H1 (cell line): ENCODE measurements around the gene KRTAP9-1. TPM values are rescaled to one million over a fixed set of nuclear protein-coding genes. Genes with fewer than 3 reads are reported as not detected.

ENCODE experiments used
- CTCF ChIA-PET: fragments of 300-600 bp; sonication (Branson Sonifier 250); formaldehyde crosslinking; loops from one replicate; lab custom pipeline; 2021; ENCODE audit not compliant: partially characterized antibody; lab: Charles Lee
- POLR2A ChIA-PET: fragments of 300-600 bp; sonication (Branson Sonifier 250); formaldehyde crosslinking; loops from one replicate; lab custom pipeline; 2021; ENCODE audit warnings: inconsistent platforms; ENCODE audit not compliant: partially characterized antibody; lab: Charles Lee
- DNase-seq, 2 experiments: peaks; one replicate each; pipeline versions ENCODE4 v3.0.0 to v3.0.0-alpha.2; 2010 to 2022; ENCODE audit warnings: low spot score in 2 of 2, low read depth in 1 of 2, mixed read lengths in 1 of 2
- FAIRE-seq: peaks from 2 replicates; lab custom pipeline; 2011; peaks lifted over from hg19 to GRCh38; lab: Jason Lieb, UNC
- H2AFZ ChIP-seq: 2 replicates; pipeline ENCODE4 v1.8.1; 2012; ENCODE audit warnings: low read length, inconsistent platforms
- H2AK5ac ChIP-seq: 2 replicates; pipeline ENCODE4 v1.6.1; 2013; ENCODE audit warnings: low read depth, low read length
- H2BK120ac ChIP-seq: replicated peaks from 2 replicates; pipeline ENCODE3; 2013; ENCODE audit warnings: low read depth, low read length, inconsistent platforms
- H2BK12ac ChIP-seq: 2 replicates; pipeline ENCODE4 v1.6.1; 2013; ENCODE audit warnings: low read depth, low read length
- H2BK15ac ChIP-seq: 2 replicates; pipeline ENCODE4 v1.6.1; 2013; ENCODE audit warnings: low read length
- H2BK20ac ChIP-seq: 2 replicates; pipeline ENCODE4 v1.6.1; 2013; ENCODE audit warnings: low read length
- H2BK5ac ChIP-seq: 2 replicates; pipeline ENCODE4 v1.6.1; 2013; ENCODE audit warnings: low read depth, low read length
- H3K14ac ChIP-seq: 2 replicates; pipeline ENCODE4 v1.6.1; 2013; ENCODE audit warnings: inconsistent platforms; ENCODE audit not compliant: insufficient read length
- H3K18ac ChIP-seq: 2 replicates; pipeline ENCODE4 v1.6.1; 2013; ENCODE audit warnings: low read length; ENCODE audit errors: extremely low read depth
- H3K23ac ChIP-seq: 2 replicates; pipeline ENCODE4 v1.6.1; 2013; ENCODE audit warnings: inconsistent platforms; ENCODE audit not compliant: insufficient read length
- H3K23me2 ChIP-seq: 2 replicates; pipeline ENCODE4 v1.6.1; 2013; ENCODE audit warnings: low read depth, low read length
- H3K27ac ChIP-seq: 2 replicates; pipeline ENCODE4 v1.6.1; 2011; ENCODE audit warnings: low read depth, low read length, inconsistent platforms
- H3K27me3 ChIP-seq, 4 experiments: replicated peaks in 1 of 4; 1 replicate in 1 of 4; 2 replicates in 3 of 4; pipeline versions ENCODE4 v1.6.1 to v1.8.1; 2011 to 2013; ENCODE audit warnings: low read length in 3 of 4, mild to moderate bottlenecking in 3 of 4, inconsistent platforms in 2 of 4, mixed read lengths in 2 of 4, moderate library complexity in 1 of 4; ENCODE audit not compliant: control insufficient read depth in 3 of 4, insufficient read depth in 3 of 4; ENCODE audit errors: extremely low read depth in 1 of 4
- H3K36me3 ChIP-seq, 4 experiments: 2 replicates each; pipeline versions ENCODE4 v1.6.1 to v1.8.1; 2011 to 2013; ENCODE audit warnings: mild to moderate bottlenecking in 4 of 4, low read length in 3 of 4, moderate library complexity in 2 of 4, control low read depth in 1 of 4, inconsistent platforms in 1 of 4; ENCODE audit not compliant: insufficient read depth in 4 of 4, control insufficient read depth in 2 of 4
- H3K4ac ChIP-seq: replicated peaks from 2 replicates; pipeline ENCODE3; 2013; ENCODE audit warnings: low read length, low read depth, mixed read lengths, inconsistent platforms; ENCODE audit not compliant: insufficient read length
- H3K4me1 ChIP-seq, 4 experiments: replicated peaks in 1 of 4; 1 replicate in 1 of 4; 2 replicates in 3 of 4; pipeline versions ENCODE4 v1.6.1 to v1.8.1; 2011 to 2013; ENCODE audit warnings: low read length in 3 of 4, inconsistent platforms in 2 of 4, mixed read lengths in 1 of 4; ENCODE audit not compliant: insufficient read depth in 4 of 4, control insufficient read depth in 3 of 4
- H3K4me2 ChIP-seq, 2 experiments: 2 replicates each; pipeline versions ENCODE4 v1.6.1 to v1.8.1; 2011 to 2013; ENCODE audit warnings: low read depth in 2 of 2, low read length in 2 of 2, control low read depth in 1 of 2, inconsistent platforms in 1 of 2, mild to moderate bottlenecking in 1 of 2; ENCODE audit not compliant: insufficient read depth in 1 of 2
- H3K4me3 ChIP-seq, 4 experiments: fragments of 200-600, 300-600 bp in 1 of 4; sonication (generic), shearing (Covaris generic), sonication (Bioruptor Twin) in 1 of 4; 2 replicates each; pipeline versions ENCODE4 v1.5.1 to v1.8.1; 2011 to 2016; ENCODE audit warnings: low read length in 4 of 4, low read depth in 3 of 4, control low read depth in 2 of 4, inconsistent platforms in 2 of 4, mild to moderate bottlenecking in 2 of 4, mixed read lengths in 1 of 4, moderate library complexity in 1 of 4; ENCODE audit not compliant: insufficient read depth in 2 of 4; ENCODE audit errors: extremely low read depth in 1 of 4
- H3K56ac ChIP-seq: replicated peaks from 2 replicates; pipeline ENCODE3; 2013; ENCODE audit warnings: low read depth, mild to moderate bottlenecking, mixed read lengths, low read length, inconsistent platforms; ENCODE audit not compliant: insufficient read length
- H3K79me1 ChIP-seq: 2 replicates; pipeline ENCODE4 v1.6.1; 2013; ENCODE audit warnings: low read depth, low read length, control low read depth
- H3K79me2 ChIP-seq, 2 experiments: 2 replicates each; pipeline versions ENCODE4 v1.6.1 to v1.8.1; 2012 to 2013; ENCODE audit warnings: low read length in 2 of 2, mild to moderate bottlenecking in 2 of 2, inconsistent platforms in 1 of 2; ENCODE audit not compliant: insufficient read depth in 2 of 2, control insufficient read depth in 1 of 2
- H3K9ac ChIP-seq, 4 experiments: replicated peaks in 1 of 4; 1 replicate in 1 of 4; 2 replicates in 3 of 4; pipeline versions ENCODE4 v1.6.1 to v1.8.1; 2011 to 2013; ENCODE audit warnings: low read depth in 3 of 4, low read length in 3 of 4, control low read depth in 2 of 4, mild to moderate bottlenecking in 2 of 4, moderate library complexity in 2 of 4, inconsistent platforms in 1 of 4; ENCODE audit errors: extremely low read depth in 1 of 4
- H3K9me3 ChIP-seq, 2 experiments: 2 replicates each; pipeline versions ENCODE4 v1.6.1 to v1.8.1; 2012 to 2013; ENCODE audit warnings: mild to moderate bottlenecking in 2 of 2, moderate library complexity in 2 of 2, control low read depth in 1 of 2, inconsistent platforms in 1 of 2, low read depth in 1 of 2, low read length in 1 of 2, mixed read lengths in 1 of 2; ENCODE audit not compliant: insufficient read depth in 2 of 2
- H4K20me1 ChIP-seq, 2 experiments: replicated peaks in 1 of 2; 2 replicates each; pipeline versions ENCODE3 to v1.8.1; 2011 to 2013; ENCODE audit warnings: inconsistent platforms in 2 of 2, low read length in 2 of 2, mild to moderate bottlenecking in 1 of 2; ENCODE audit not compliant: insufficient read depth in 2 of 2, control insufficient read depth in 1 of 2
- H4K5ac ChIP-seq: 2 replicates; pipeline ENCODE4 v1.6.1; 2013; ENCODE audit warnings: low read length, low read depth, mixed read lengths, inconsistent platforms; ENCODE audit not compliant: insufficient read length
- H4K8ac ChIP-seq: 2 replicates; pipeline ENCODE4 v1.8.0; 2013; ENCODE audit warnings: mild to moderate bottlenecking, moderate library complexity, low read length, inconsistent platforms; ENCODE audit not compliant: insufficient read depth; ENCODE audit errors: extremely low read depth
- H4K91ac ChIP-seq: replicated peaks from 2 replicates; pipeline ENCODE3; 2013; ENCODE audit warnings: low read length, mixed read lengths, inconsistent platforms; ENCODE audit not compliant: insufficient read length
- BRCA1 ChIP-seq: IDR thresholded peaks from 2 replicates; pipeline ENCODE4 v1.6.1; 2012; ENCODE audit warnings: low read depth, low read length, improper control_type of control experiment
- CEBPB ChIP-seq: IDR thresholded peaks from 2 replicates; pipeline ENCODE4 v1.6.1; 2012; ENCODE audit warnings: low read depth, low read length
- JUN ChIP-seq: IDR thresholded peaks from 2 replicates; pipeline ENCODE4 v1.6.1; 2011; ENCODE audit warnings: low read depth, mild to moderate bottlenecking, improper control_type of control experiment, low read length
- MAFK ChIP-seq: IDR thresholded peaks from 2 replicates; pipeline ENCODE4 v1.6.1; 2012; ENCODE audit warnings: low read depth, mild to moderate bottlenecking, improper control_type of control experiment, low read length
- ZNF274 ChIP-seq: IDR thresholded peaks from 2 replicates; pipeline ENCODE4 v1.7.0; 2012; ENCODE audit warnings: low read length, borderline replicate concordance; ENCODE audit errors: extremely low read depth
- WGBS, 2 experiments: shearing (Covaris generic) in 1 of 2; methylation state at CpG; one replicate each; pipeline versions ENCODE4 v1.1.6 to v1.1.7; 2013 to 2015; ENCODE audit warnings: low lambda C conversion rate in 2 of 2, mixed read lengths in 2 of 2, inconsistent platforms in 1 of 2, low coverage in 1 of 2, missing lambda C conversion rate in 1 of 2; ENCODE audit not compliant: insufficient replicate concordance in 2 of 2, insufficient coverage in 1 of 2, insufficient read length in 1 of 2; ENCODE audit errors: extremely low coverage in 1 of 2, missing lambda C conversion rate in 1 of 2; 5-methylcytosine and 5-hydroxymethylcytosine counted together
- polyA plus RNA-seq, 7 experiments: library from polyadenylated mRNA; depleted of rRNA in 3 of 7; stranded (reverse) in 5 of 7; unstranded in 2 of 7; fragments of >200 nt in 5 of 7; fragments of 200-250 nt in 2 of 7; gene quantifications; 1 replicate in 5 of 7; 2 replicates in 1 of 7; 4 replicates in 1 of 7; pipeline versions ENCODE4 v1.2.1 to v1.2.3, GENCODE V29; 2011 to 2013; ENCODE audit warnings: missing spikeins in 2 of 7, mixed read lengths in 2 of 7
- total RNA-seq: library from RNA; stranded (reverse); fragmentation: NEBNext Ultra II Directional; extraction: Animal tissue kit (Norgen Biotek cat#: 25700); gene quantifications from 2 replicates; pipeline ENCODE4 v1.2.1, GENCODE V29; 2021

Gene KRTAP9-1
- total and polyA plus RNA-seq, 2 of the 8 experiments (the other 6 are each of a cell fraction or from before 2014, with no cell fraction given) = not detected

GRCh38 chr17:41153856-41154255 is 35.8 kb upstream of the KRTAP9-1 start:
- ChIA-PET CTCF (no interaction called here), POLR2A (no interaction called here)
- Histone ChIP-seq H3K56ac (no peak overlapping the region), H4K20me1 (no peaks in the 10 kb centered on the region), H3K4ac (no peak overlapping the region), H3K23ac (no peak overlapping the region), H2BK5ac (no peak overlapping the region), H3K18ac (no peak overlapping the region), H2BK20ac (no peak overlapping the region), H2AFZ (no peak overlapping the region), H3K23me2 (no peaks in the 10 kb centered on the region; the same call in 1 of the 2 replicates), H3K9me3 (no peaks in the 10 kb centered on the region), H4K5ac (no peak overlapping the region), H3K14ac (no peak overlapping the region), H3K4me2 (no peak overlapping the region), H2BK15ac (no peak overlapping the region), H2BK120ac (no peak overlapping the region), H3K36me3 (no peaks in the 10 kb centered on the region), H3K79me1 (no peaks in the 10 kb centered on the region), H4K8ac (no peak overlapping the region), H3K27me3 (no peaks in the 10 kb centered on the region), H3K4me1 (no peaks in the 10 kb centered on the region), H3K79me2 (no peaks in the 10 kb centered on the region), H2AK5ac (no peak overlapping the region), H3K27ac (no peak overlapping the region), H3K9ac (no peak overlapping the region), H2BK12ac (no peak overlapping the region), H3K4me3 (no peak overlapping the region), H4K91ac (no peak overlapping the region)
- WGBS, 2 experiments = 98% methylated on average over 2 of the region's 2 CpGs; no CpG with 5 or more reads in 1 of the 2 experiments
- FAIRE-seq (no peak), DNase-seq (no peak)
- no peak for TF ChIP-seq JUN
- no peak for TF ChIP-seq ZNF274
- no peak for TF ChIP-seq BRCA1
- TF ChIP-seq CEBPB = no peak
- no peak for TF ChIP-seq MAFK
